DMS53 treated with DMSO at 0.1 percent for 48 hours (cell line): ENCODE data around the gene MICALL1.

Source experiments
- DNase-seq: peaks from one replicate; lab custom pipeline; 2025; ENCODE audit not compliant: unreplicated experiment; lab: John Stamatoyannopoulos, UW

Gene MICALL1, protein sequence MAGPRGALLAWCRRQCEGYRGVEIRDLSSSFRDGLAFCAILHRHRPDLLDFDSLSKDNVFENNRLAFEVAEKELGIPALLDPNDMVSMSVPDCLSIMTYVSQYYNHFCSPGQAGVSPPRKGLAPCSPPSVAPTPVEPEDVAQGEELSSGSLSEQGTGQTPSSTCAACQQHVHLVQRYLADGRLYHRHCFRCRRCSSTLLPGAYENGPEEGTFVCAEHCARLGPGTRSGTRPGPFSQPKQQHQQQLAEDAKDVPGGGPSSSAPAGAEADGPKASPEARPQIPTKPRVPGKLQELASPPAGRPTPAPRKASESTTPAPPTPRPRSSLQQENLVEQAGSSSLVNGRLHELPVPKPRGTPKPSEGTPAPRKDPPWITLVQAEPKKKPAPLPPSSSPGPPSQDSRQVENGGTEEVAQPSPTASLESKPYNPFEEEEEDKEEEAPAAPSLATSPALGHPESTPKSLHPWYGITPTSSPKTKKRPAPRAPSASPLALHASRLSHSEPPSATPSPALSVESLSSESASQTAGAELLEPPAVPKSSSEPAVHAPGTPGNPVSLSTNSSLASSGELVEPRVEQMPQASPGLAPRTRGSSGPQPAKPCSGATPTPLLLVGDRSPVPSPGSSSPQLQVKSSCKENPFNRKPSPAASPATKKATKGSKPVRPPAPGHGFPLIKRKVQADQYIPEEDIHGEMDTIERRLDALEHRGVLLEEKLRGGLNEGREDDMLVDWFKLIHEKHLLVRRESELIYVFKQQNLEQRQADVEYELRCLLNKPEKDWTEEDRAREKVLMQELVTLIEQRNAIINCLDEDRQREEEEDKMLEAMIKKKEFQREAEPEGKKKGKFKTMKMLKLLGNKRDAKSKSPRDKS

DNA sequence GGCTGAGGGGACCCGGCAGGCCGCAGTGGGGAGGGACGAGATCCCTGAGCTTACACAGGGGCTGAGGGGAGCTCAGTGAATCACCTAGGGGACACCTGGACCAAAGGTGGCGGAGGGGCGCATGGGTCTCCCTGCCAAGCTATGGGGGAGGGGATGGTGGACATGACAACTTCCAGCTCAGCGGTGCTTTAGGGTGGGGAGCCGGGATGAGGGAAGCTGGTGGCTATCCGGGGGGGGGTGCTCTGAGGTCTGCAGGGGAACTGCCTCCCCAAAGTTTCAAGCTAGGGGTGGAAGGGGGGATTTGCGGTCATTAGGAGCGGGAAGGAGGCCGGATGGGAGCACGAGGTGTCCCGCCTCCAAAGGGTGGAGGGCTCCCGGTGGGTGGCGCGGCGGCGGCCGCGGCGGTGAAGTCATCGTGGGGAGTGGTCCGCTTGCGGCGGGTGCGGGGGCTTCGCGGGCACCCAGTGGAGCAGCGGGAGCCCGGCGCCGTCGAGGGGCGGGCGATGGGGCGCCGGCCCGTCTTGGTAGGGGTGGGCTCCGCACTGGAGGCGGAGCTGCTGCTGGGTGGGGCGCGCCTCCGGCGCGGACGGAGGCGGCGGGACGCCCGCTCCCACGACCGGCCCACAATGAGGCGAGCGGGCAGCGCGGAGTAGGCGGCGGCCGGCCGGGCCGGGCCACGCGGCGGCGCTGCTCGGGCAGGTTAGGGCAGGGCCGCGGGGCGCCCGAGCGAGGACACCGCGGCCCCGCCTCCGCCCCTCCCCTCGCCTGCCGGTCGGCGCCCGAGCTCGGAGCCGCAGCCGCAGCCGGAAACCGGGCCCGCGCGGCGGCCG lies at the start of gene MICALL1:
Gene MICALL1 (plus strand): TSS at position 764 of the 830 bp plus-strand sequence. CDS start 126 bp downstream, outside the sequence.
- no peak for DNase-seq

DNA sequence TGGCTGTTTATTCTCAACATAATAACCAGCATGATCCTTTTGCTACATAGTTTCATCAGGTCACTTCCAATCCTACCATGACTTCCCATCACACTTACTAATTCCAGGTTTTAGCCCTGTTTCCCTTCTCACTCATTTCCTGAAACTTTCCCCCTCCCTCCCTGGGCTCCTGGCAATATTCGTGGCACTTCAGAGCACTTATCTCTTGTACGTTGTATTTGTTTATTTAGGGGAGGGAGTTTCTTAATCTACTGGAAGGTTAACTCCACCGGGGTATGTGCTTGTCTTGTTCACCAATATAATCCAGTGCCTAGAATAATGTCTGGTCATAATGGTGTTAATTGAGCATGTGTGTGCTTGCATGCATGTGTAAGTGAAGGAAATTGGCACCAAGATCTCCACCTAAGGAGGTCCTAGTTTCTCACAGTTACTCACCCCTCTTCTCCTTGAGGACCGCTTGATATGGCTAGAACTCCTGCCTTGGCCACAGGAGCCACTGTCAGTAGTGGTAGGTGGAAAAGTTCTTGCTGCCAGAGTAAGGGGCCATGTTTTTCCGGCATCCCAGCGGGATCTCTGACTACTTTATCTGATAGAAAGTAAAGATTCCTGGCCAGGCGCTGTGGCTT lies 45.2 kb upstream of the MICALL1 start:
- DNase-seq, result no peak

DNA sequence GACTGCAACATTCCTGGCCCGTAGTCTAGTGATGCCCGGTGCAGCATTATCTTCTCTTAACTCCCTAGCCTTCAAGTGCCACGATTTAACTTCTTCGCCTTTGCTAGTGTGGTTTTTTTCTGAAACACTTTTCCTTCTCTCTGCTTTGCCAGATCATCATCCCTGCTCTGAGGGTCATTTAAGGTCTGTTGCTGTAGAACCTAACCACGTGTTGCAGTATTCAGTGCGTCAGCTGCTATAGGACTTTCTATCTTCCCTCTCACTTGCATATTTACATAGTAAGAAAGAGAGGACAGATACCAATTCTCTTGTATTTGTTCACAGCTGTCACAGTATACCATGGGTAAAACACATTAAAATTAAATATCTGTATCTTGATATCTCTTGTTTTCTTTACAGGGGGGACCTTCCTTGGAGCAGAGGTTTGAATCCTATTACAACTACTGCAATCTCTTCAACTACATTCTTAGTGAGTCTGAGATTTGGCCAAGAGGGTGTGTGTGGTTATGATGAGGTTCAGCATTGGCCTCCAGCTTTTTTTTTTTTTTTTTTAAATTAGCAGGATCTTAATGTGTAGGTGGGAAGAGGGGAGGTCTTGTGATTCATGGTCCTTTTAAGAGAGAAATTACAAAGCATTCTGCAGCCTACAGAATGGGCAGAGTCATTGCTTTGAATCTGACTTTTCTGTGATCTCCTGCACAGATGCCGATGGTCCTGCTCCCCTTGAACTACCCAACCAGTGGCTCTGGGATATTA lies 43.3 kb upstream of the MICALL1 start:
- no peak for DNase-seq

DNA sequence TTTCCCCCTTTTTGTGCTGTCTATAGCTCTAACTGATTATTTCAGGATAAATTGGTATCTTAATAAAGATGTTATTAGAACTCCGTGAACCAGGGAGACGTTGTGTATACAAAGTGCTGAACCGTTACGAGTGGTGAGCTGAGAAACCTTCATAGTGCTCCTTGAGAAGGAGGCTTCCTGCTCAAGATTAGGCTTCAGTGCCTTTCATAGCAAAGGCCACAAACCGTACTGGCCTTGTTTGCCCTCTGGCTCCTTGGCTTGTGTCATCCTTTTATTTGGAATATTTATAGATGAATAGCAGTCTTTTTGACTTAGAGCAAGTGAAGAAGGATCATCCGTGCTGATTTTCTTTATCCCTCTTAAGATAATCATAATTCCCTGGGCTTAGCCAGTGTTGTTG lies 40.6 kb upstream of the MICALL1 start:
- no peak for DNase-seq

DNA sequence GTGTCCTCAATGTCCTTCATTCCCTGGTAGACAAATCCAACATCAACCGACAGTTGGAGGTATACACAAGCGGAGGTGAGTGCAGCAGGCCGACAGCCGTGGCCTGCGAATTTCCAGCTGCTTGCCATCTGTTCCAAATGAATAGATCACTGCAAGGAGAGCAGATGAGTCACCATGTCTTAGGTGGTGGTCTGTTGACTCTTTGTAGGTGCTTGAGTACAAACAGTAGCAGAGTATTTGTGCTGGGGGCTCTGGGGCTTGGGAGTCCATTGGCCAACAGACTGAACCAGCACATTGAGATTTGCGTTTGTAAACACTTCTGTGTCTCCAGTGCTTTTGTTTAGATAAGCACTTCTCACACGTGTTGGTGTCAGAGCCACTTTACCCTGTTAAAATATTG lies 35.8 kb upstream of the MICALL1 start:
- peak; percentile 62 for DNase-seq

DNA sequence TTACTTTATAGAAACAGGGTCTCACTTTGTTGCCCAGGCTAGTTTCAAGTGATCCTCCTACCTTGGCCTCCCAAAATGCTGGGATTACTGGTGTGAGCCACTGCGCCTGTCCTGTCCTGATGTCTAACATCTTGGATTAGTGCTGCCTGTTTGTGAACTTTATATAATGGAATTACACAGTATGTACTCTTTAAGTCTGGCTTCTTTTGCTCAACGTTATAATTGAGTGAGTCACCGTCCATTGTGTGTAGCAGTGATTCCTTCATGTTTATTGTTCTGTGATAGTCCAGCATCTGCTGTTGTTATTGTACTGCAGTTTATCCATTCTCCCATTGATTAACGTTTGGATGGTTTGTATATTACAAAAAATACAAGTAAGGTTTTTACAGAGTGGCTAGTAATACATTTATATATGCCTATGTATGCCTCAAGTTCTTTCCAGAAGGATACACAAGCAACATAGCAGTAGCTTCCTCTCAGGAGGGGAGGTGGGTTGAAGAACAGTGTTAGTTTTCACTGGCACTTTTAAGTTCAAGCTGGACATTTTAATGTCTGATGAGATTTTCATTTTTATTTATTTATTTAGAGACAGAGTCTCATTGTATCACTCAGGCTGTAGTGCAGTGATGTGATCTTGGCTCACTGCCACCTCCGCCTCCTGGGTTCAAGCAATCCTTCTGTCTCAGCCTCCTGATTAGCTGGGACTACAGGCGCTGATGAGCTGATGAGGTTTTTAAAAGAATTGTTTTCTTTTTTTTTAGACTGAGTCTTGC lies 25.2 kb upstream of the MICALL1 start:
- DNase-seq, result no peak

DNA sequence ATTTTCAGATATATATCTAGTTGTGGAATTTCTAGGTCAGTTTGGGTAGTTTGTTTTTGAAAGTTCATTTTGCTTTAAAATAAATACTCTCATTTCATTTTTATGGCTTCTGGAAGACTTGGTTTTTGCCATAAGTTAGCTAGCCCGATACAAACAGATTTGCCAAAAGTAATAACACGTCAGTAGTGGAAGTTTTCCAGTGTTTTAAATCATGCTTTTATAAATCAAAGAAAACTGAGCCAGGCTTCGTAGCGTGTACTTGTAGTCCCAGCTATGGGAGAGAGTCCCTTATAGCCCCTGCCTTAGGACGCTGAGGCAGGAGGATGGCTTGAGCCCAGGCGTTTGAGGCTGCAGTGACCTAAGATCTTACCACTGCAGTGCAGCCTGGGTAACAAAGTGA lies 21.7 kb upstream of the MICALL1 start:
- no peak for DNase-seq

DNA sequence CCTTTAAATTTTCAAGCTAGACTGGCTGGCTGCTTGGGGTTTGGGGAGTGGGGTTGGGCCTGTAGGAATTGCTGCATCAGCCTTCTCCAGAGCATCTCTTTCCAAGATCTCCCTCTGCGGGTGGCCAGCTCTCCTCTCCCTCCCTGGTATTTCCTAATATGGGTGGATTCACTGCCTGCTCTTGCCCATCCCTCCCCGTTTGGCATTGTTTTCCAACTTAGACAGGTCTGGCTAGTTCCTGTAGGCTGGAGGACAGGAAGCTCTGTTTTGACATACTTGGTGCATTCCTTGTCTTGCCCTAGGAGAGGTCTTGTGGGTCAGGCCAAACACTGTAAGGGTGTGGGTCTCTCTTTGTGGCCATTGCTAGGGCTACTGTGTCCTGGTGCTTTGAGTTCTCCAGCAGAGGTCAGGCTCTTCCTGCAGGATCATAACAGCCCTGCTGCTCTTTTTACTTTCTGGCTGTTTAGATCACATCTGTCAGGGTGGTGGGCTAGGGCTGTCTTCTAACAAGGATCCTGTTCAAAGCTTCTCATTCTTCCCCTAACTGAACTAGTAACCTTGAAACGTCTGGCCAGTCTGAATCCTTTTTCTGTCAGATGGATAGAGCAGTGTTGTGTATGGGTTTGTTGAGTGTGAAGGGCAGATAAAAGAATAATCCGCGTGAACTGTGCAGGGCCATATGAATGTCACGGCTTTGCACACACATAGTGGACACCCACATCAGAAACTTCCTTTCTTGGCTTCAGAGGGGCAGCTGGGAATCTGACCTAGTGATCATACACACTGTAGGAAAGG lies 18.3 kb upstream of the MICALL1 start:
- DNase-seq, result no peak

DNA sequence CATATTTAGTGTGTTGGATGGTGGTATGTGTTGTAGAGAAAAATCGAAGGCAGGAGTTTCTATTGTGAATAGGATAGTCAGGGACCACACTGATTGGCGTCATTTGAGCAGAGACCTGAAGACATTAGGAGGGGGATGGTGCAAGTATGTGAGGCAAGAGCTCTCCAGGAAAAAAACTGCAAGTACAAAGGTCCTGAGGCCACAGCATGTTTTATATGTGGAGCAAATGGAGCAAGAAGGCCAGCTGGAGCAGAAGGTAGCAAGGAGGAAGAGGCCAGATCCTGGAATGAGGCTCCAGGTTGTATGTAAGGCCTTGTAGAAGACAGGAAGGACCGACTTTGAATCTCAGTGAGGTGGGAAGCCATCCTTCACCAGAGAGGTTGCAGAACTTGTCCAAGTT lies 14.2 kb upstream of the MICALL1 start:
- DNase-seq, result no peak

DNA sequence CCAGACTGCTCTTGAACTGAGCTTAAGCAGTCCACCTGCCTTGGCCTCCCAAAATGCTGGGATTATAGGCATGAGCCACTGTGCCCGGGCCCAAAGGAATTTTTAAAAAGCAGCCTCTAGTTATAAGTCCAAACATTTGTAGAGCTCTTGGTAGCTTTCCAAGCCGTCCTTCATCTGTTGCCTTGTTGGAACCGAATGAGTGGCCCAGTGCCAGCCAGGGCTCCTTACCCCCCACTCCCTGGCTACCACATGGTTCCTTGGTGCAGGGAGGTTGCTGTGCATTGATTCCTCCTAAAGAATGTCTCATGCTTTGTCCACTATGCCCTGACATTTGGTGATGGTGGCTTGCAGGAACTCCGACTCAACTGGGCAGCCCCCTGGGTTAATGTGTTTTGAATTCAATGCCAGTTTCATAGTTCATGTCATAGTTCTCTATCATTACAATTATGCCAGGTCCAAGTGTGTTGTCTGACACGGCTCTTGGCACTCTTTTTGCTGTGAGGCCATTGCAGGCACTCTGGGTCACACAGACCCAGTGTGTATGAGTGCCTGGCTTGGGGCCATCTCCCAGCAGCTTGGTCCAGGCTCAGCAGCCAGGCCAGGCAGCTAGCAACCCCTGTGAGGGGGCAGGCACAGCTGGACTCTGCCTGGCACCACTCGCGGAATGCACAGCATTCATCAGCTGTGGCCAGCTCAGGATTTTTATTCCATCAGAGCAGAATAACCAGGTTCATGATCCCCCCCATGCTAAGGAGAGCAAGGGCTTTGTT lies 13.3 kb upstream of the MICALL1 start:
- DNase-seq, result no peak

DNA sequence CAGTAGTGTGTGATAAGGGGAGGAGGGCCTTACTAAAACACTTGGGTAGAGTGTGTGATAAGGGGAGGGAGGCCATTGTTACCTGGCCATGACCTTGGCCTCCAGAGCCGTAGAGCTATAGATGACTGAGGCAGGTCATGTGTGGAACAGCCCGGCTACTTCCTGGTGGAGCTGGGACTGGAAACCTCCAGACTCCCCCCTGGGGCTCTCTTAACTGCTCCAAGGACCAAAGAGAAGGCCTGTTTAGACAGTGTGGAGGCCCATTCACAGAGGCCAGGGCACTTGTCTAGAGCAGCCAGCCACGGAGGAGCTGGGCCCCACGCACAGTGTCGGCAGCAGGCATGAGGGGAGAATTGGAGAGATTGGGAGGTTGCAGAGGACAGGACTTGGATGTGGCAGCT lies 12.5 kb upstream of the MICALL1 start:
- no peak for DNase-seq

DNA sequence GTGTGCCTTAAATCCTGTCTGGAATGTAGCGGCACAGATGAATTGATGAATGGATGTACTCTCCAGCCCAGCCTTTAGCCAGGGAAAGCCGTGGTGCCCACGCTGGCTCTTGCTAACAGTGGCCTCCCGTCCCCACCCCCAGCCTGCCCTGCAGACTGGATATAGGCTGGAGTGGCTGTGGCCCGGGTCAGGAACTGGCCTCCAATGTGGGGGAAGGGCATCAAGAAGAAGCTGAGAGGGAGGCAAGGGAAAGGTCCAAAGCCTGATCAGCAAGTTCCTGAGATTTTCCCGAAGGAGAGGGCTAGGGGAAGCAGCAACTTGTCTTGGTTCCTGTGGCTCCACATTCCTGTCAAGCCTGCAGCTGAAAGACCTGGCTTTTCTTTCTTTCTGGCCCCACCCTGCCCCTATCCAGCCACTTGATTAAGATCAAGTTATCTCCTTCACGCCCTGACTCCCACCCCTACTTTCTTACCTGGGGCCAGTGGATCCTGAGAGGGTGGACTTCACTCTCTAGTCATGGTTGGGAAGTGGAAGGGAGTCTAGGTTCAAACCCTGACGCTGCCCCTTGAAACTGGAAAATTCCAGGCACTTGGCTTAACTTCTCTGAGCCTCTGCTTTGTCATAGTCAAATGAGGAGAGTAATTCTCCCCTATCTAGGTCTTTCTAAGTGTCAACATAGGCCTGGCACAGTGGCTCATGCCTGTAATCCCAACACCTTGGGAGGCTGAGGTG lies 11.0 kb upstream of the MICALL1 start:
- no peak for DNase-seq

DNA sequence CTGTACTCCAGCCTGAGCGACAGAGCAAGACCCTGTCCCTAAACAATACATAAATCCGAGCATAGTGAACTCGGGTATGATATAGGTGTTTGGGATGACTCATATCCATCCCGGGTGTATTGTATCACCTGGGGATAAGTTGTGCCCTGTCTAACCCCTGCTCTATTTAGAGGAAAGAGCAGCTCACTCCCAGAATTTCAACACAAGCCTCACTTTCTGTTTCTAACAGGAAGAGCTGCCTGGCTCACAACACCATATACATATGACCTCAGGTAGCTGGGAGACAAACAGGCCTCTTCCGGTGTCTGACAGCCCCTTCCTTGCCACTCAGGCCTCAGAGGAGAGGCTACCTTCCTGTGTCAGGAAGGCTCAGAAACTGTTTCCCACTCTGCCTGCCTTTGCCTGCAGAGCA lies 9.9 kb upstream of the MICALL1 start:
- DNase-seq, result peak; percentile 45

DNA sequence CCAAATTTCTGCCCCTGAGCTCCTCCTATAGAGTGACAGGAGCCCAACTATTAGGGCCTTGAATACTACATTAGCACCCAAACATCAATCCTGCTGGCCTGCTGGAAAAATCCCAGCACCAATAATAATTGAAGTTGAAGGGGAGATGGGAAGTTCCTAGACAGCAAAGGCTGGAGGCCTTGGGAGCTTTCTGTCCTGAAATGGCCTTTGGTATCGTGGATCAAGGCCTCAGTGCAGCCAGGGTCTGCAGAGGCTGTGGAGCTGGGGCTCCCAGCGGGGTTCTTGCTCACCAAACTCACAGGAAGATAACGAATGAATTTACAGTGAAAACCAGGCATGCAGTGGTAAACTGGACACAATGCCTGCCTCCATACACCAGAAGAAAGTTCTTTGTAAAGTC lies 9.2 kb upstream of the MICALL1 start:
- DNase-seq, result no peak

DNA sequence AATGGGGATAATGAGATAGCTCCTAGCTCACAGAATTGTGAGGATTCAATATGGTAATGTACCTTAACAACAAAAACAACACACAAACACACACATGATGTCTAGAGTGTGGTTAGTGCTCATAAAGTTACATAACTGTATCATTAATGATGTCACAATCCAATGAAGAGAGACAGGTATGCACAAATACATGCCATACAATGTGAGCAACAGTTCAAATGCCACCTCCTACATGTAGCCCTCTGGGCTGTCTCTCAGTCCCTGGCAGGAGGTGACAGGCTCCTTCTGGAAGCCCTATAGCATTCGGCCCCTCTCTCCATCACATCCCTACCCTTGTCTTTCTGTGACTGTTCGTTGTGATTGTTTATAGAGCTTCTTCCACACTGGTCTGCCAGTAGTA lies 8.3 kb upstream of the MICALL1 start:
- DNase-seq, result no peak

DNA sequence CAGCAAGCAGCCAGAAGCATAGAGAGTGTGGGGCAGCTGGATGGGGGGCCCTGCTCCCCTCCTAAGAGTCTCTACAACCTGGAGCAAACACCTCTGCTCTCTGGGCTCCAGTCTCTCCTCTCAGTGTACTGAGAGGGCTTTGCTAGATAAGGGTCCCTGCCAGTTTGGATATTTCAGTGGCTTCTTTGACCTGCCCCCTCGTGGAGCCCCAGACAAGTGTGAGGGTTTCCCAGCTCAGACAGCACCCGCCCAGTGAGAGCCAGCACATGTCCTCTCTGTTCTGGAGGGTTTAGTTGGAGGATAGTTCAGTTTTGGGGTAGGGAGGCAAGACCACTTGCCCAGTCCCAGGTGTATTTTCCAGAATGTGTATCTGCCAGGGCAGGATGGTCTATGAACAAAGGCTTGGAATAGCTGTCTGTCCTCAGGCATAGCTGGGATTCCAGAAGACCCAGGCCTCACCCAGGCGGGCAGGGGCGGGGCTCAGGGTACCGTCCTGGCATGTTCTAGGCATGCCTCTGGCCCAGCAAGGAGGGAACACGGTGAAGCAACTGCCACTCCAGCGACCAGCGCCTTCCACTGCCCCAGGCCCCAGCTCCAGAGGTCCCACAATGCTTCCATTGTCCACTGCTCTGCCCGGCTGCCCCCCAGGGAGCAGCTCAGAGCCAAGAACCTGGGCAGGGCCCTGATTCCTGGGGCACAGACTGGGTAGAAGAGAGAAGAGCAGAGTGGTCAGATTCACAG lies 7.5 kb upstream of the MICALL1 start:
- DNase-seq, result no peak
